Measurements from ENCODE around the gene KIR2DL4.
"Not testable (repeated sequence)": the region's sequence is repeated elsewhere in the genome, so short reads cannot be mapped to it uniquely, and the experiment has no call there.

The KIR2DL4 gene

GRCh38 chr19:54803410-54803809 lies at the start of gene KIR2DL4:
Gene KIR2DL4 (plus strand): TSS chr19:54803610. CDS start chr19:54803652, 42 bp downstream.
- DNase-seq, result peak; percentile 8

- DNase-seq, result not testable (repeated sequence)
Observed at GRCh38 chr19:54756204-54757110, 47.0 kb upstream of the KIR2DL4 start.

- not testable (repeated sequence) for DNase-seq
Observed at GRCh38 chr19:54758577-54758976, 44.8 kb upstream of the KIR2DL4 start.

- not testable (repeated sequence) for DNase-seq
Observed at GRCh38 chr19:54764219-54764618, 39.2 kb upstream of the KIR2DL4 start.

- not testable (repeated sequence) for DNase-seq
Observed at GRCh38 chr19:54766464-54766863, 36.9 kb upstream of the KIR2DL4 start.

- DNase-seq, result not testable (repeated sequence)
Observed at GRCh38 chr19:54769646-54770045, 33.8 kb upstream of the KIR2DL4 start, which contains the start of gene KIR2DL1. Gene KIR2DL1 (plus strand): TSS chr19:54769793. CDS start chr19:54769851, 58 bp downstream.

GRCh38 chr19:54770511-54770910 lies 32.9 kb upstream of the KIR2DL4 start:
- not testable (repeated sequence) for DNase-seq

- not testable (repeated sequence) for DNase-seq
Observed at GRCh38 chr19:54771018-54771960, 32.1 kb upstream of the KIR2DL4 start.

- DNase-seq, result not testable (repeated sequence)
Observed at GRCh38 chr19:54772666-54773065, 30.7 kb upstream of the KIR2DL4 start.

GRCh38 chr19:54775095-54775815 lies 28.2 kb upstream of the KIR2DL4 start:
- DNase-seq, result not testable (repeated sequence)

GRCh38 chr19:54775830-54776229 lies 27.6 kb upstream of the KIR2DL4 start:
- not testable (repeated sequence) for DNase-seq

GRCh38 chr19:54777851-54778250 lies 25.6 kb upstream of the KIR2DL4 start:
- not testable (repeated sequence) for DNase-seq

GRCh38 chr19:54778896-54779295 lies 24.5 kb upstream of the KIR2DL4 start:
- DNase-seq, result not testable (repeated sequence)

- not testable (repeated sequence) for DNase-seq
Observed at GRCh38 chr19:54782916-54783315, 20.5 kb upstream of the KIR2DL4 start.

GRCh38 chr19:54786091-54786723 lies 17.2 kb upstream of the KIR2DL4 start:
- DNase-seq, result not testable (repeated sequence)

GRCh38 chr19:54788154-54788553 lies 15.3 kb upstream of the KIR2DL4 start:
- not testable (repeated sequence) for DNase-seq

- no peak for DNase-seq
Observed at GRCh38 chr19:54790711-54791110, 12.7 kb upstream of the KIR2DL4 start.

- no peak for DNase-seq
Observed at GRCh38 chr19:54791476-54791875, 11.9 kb upstream of the KIR2DL4 start.

GRCh38 chr19:54792814-54793213 lies 10.6 kb upstream of the KIR2DL4 start:
- peak; percentile 5 for DNase-seq

GRCh38 chr19:54795758-54796157 lies 7.7 kb upstream of the KIR2DL4 start:
- DNase-seq, result no peak

- DNase-seq, result no peak
Observed at GRCh38 chr19:54804101-54804500, 691 bp downstream of the KIR2DL4 start.

- no peak for DNase-seq
Observed at GRCh38 chr19:54804571-54804970, 1.2 kb downstream of the KIR2DL4 start.

Measured in CD4-positive, alpha-beta T cell treated with Interleukin-12 subunit alpha and Interleukin-12 subunit beta, for 1 hour (primary cell).